C4-2B (cell line): ENCODE results near the gene USP50.

ENCODE experiments used
- ZFX ChIP-seq: fragments of 450-650 bp; IDR thresholded peaks from 2 replicates; pipeline ENCODE4 v1.6.1; 2017
- TF ChIP-seq, protein P1 (sequence below): fragments of 450-650 bp; conservative IDR thresholded peaks from 2 replicates; pipeline ENCODE4 v1.5.1; 2017; ENCODE audit warnings: mild to moderate bottlenecking

DNA sequence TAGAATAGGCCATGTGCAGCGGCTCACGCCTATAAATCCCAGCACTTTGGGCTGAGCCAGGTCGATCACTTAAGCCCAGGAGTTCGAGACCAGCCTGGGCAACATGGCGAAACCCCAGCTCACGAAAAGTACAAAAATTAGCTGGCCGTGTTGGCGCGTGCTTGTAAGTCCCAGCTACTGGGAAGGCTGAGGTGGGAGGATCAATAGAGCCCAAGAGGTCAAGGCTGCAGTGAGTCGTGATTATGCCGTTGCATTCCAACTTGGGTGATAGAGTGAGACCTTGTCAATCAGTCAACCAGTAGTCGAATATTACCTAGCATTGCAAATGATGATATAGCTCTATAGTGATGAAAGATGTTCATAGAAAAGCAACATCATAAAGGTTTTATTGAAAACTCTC is 70.3 kb downstream of the USP50 start:
- TF ChIP-seq, protein P1, sequence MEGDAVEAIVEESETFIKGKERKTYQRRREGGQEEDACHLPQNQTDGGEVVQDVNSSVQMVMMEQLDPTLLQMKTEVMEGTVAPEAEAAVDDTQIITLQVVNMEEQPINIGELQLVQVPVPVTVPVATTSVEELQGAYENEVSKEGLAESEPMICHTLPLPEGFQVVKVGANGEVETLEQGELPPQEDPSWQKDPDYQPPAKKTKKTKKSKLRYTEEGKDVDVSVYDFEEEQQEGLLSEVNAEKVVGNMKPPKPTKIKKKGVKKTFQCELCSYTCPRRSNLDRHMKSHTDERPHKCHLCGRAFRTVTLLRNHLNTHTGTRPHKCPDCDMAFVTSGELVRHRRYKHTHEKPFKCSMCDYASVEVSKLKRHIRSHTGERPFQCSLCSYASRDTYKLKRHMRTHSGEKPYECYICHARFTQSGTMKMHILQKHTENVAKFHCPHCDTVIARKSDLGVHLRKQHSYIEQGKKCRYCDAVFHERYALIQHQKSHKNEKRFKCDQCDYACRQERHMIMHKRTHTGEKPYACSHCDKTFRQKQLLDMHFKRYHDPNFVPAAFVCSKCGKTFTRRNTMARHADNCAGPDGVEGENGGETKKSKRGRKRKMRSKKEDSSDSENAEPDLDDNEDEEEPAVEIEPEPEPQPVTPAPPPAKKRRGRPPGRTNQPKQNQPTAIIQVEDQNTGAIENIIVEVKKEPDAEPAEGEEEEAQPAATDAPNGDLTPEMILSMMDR = no peak
- no peak for TF ChIP-seq ZFX
